Measurements from ENCODE around the gene SLC8A3. TPM values are rescaled to one million over a fixed set of nuclear protein-coding genes. Genes with fewer than 3 reads are reported as not detected.

Gene SLC8A3
- polyA plus RNA-seq, 2 of the 4 experiments (the other 2 are of a cell fraction), result not detected

DNA sequence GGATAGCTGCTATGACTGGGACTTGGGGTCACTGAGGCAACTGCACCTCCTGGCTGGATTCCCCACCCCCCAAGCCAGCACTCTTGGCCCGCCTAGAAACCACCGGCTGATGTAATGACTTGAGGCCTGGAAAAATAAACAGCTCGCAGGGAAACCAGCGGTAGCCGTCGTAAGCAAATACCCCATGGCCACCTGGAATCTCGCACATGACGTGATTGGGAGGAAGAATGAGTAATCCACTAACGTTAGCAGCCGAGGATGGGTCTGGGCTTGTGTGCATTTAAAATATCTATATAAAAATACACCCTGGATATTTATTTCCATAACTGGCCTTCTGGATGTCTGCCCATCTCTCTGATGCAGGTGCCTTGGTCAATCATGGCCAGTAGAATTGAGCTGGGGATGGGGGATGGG, 189.5 kb downstream of the SLC8A3 start (continued):
- TF ChIP-seq ZFP36 (IDR thresholded peaks at IDR 0.05; ENCODE audit: borderline replicate concordance, partially characterized antibody) (no peak), ZNF302 (CRISPR knock-in tag; IDR thresholded peaks at IDR 0.05) (no peak), EP300 (IDR thresholded peaks at IDR 0.05) (peak; percentile 99 to 100; a peak in 4 of 5 replicates), HOXB5 (CRISPR knock-in tag; IDR thresholded peaks at IDR 0.05) (peak; percentile 93), HEYL (CRISPR knock-in tag; IDR thresholded peaks at IDR 0.05) (no peak; the same call in 1 of the 2 replicates), NPAS2 (CRISPR knock-in tag; IDR thresholded peaks at IDR 0.05; ENCODE audit: borderline replicate concordance) (no peak), HOXA7 (CRISPR knock-in tag; IDR thresholded peaks at IDR 0.05) (no peak; the same call in 1 of the 2 replicates), GATA3 (IDR thresholded peaks at IDR 0.05; ENCODE audit: borderline replicate concordance) (peak; percentile 96), KDM5A (IDR thresholded peaks at IDR 0.05) (no peak), NFE2L2 (conservative IDR thresholded peaks at IDR 0.05; ENCODE audit: low read length) (no peak), MYC (IDR thresholded peaks at IDR 0.05; ENCODE audit: borderline replicate concordance, low read length) (0 out of 2 replicates have a peak, but pooled peaks have one; percentile 66), ESRRA (IDR thresholded peaks at IDR 0.05; ENCODE audit: borderline replicate concordance, low read length) (no peak), RFX5 (IDR thresholded peaks at IDR 0.05) (no peak), NR3C1 (IDR thresholded peaks at IDR 0.05) (no peak)
- TF ChIP-seq, protein P1, sequence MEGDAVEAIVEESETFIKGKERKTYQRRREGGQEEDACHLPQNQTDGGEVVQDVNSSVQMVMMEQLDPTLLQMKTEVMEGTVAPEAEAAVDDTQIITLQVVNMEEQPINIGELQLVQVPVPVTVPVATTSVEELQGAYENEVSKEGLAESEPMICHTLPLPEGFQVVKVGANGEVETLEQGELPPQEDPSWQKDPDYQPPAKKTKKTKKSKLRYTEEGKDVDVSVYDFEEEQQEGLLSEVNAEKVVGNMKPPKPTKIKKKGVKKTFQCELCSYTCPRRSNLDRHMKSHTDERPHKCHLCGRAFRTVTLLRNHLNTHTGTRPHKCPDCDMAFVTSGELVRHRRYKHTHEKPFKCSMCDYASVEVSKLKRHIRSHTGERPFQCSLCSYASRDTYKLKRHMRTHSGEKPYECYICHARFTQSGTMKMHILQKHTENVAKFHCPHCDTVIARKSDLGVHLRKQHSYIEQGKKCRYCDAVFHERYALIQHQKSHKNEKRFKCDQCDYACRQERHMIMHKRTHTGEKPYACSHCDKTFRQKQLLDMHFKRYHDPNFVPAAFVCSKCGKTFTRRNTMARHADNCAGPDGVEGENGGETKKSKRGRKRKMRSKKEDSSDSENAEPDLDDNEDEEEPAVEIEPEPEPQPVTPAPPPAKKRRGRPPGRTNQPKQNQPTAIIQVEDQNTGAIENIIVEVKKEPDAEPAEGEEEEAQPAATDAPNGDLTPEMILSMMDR (IDR thresholded peaks at IDR 0.05), result no peak
- TF ChIP-seq, protein P2, sequence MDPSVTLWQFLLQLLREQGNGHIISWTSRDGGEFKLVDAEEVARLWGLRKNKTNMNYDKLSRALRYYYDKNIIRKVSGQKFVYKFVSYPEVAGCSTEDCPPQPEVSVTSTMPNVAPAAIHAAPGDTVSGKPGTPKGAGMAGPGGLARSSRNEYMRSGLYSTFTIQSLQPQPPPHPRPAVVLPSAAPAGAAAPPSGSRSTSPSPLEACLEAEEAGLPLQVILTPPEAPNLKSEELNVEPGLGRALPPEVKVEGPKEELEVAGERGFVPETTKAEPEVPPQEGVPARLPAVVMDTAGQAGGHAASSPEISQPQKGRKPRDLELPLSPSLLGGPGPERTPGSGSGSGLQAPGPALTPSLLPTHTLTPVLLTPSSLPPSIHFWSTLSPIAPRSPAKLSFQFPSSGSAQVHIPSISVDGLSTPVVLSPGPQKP (IDR thresholded peaks at IDR 0.05; ENCODE audit: low read depth, low read length), result no peak
- TF ChIP-seq, protein P3, sequence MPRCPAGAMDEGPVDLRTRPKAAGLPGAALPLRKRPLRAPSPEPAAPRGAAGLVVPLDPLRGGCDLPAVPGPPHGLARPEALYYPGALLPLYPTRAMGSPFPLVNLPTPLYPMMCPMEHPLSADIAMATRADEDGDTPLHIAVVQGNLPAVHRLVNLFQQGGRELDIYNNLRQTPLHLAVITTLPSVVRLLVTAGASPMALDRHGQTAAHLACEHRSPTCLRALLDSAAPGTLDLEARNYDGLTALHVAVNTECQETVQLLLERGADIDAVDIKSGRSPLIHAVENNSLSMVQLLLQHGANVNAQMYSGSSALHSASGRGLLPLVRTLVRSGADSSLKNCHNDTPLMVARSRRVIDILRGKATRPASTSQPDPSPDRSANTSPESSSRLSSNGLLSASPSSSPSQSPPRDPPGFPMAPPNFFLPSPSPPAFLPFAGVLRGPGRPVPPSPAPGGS (IDR thresholded peaks at IDR 0.05), result peak; percentile 97
- TF ChIP-seq, protein P4, sequence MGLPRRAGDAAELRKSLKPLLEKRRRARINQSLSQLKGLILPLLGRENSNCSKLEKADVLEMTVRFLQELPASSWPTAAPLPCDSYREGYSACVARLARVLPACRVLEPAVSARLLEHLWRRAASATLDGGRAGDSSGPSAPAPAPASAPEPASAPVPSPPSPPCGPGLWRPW (IDR thresholded peaks at IDR 0.05), result peak; percentile 90
- TF ChIP-seq, protein P5, sequence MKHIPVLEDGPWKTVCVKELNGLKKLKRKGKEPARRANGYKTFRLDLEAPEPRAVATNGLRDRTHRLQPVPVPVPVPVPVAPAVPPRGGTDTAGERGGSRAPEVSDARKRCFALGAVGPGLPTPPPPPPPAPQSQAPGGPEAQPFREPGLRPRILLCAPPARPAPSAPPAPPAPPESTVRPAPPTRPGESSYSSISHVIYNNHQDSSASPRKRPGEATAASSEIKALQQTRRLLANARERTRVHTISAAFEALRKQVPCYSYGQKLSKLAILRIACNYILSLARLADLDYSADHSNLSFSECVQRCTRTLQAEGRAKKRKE (CRISPR knock-in tag; IDR thresholded peaks at IDR 0.05; ENCODE audit: low read depth), result peak; percentile 94
- TF ChIP-seq, protein P6, sequence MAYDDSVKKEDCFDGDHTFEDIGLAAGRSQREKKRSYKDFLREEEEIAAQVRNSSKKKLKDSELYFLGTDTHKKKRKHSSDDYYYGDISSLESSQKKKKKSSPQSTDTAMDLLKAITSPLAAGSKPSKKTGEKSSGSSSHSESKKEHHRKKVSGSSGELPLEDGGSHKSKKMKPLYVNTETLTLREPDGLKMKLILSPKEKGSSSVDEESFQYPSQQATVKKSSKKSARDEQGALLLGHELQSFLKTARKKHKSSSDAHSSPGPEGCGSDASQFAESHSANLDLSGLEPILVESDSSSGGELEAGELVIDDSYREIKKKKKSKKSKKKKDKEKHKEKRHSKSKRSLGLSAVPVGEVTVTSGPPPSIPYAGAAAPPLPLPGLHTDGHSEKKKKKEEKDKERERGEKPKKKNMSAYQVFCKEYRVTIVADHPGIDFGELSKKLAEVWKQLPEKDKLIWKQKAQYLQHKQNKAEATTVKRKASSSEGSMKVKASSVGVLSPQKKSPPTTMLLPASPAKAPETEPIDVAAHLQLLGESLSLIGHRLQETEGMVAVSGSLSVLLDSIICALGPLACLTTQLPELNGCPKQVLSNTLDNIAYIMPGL (CRISPR knock-in tag; IDR thresholded peaks at IDR 0.05; ENCODE audit: borderline replicate concordance), result no peak
- TF ChIP-seq, protein P7, sequence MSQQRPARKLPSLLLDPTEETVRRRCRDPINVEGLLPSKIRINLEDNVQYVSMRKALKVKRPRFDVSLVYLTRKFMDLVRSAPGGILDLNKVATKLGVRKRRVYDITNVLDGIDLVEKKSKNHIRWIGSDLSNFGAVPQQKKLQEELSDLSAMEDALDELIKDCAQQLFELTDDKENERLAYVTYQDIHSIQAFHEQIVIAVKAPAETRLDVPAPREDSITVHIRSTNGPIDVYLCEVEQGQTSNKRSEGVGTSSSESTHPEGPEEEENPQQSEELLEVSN (IDR thresholded peaks at IDR 0.05; ENCODE audit: borderline replicate concordance, low read depth), result peak; percentile 35; the same call in 1 of the 2 replicates
- TF ChIP-seq, protein P8, sequence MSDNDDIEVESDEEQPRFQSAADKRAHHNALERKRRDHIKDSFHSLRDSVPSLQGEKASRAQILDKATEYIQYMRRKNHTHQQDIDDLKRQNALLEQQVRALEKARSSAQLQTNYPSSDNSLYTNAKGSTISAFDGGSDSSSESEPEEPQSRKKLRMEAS (IDR thresholded peaks at IDR 0.05), result peak; percentile 56
